Pancreas (tissue), 10 donors: ENCODE data around the gene NECAB3. TPM values are rescaled to one million over a fixed set of nuclear protein-coding genes. Genes with fewer than 3 reads are reported as not detected.

ENCODE experiments used
- ATAC-seq, 4 donors: fragments of 200-7000 bp; cut with Tn5 transposase; one replicate each; pipeline versions ENCODE4 v1.8.0 to v1.9.1; 2020; ENCODE audit warnings: mild to moderate bottlenecking in 4 of 4, moderate library complexity in 4 of 4
- DNase-seq, 6 donors: peaks; one replicate each; pipeline ENCODE4 v3.0.0-alpha.2; 2020
- FAIRE-seq: peaks from 2 replicates; lab custom pipeline; 2012; peaks lifted over from hg19 to GRCh38; lab: Jason Lieb, UNC
- H3K27ac ChIP-seq, 4 donors: fragments of 200-600 bp; sonication (generic); 1 replicate in 3 of 4; 2 replicates in 1 of 4; pipeline versions ENCODE4 v1.5.0 to v1.8.0; 2020
- H3K27me3 ChIP-seq, 4 donors: fragments of 200-600 bp; one replicate each; pipeline ENCODE4 v1.8.0; 2021
- H3K36me3 ChIP-seq, 3 donors: fragments of 200-600 bp; sonication (generic) in 1 of 3; one replicate each; pipeline versions ENCODE4 v1.5.0 to v1.8.0; 2020 to 2021
- H3K4me1 ChIP-seq, 3 donors: fragments of 200-600 bp; one replicate each; pipeline ENCODE4 v1.8.0; 2021
- H3K4me3 ChIP-seq, 4 donors: fragments of 200-600 bp; sonication (generic) in 2 of 4; one replicate each; pipeline versions ENCODE4 v1.5.0 to v1.8.0; 2020 to 2021
- H3K9me3 ChIP-seq, 4 donors: fragments of 200-600 bp; one replicate each; pipeline ENCODE4 v1.8.0; 2021
- CTCF ChIP-seq, 4 donors: fragments of 200-600 bp; sonication (generic) in 3 of 4; IDR thresholded peaks; one replicate each; pipeline versions ENCODE4 v1.5.0 to v1.8.0; 2021; ENCODE audit warnings: antibody characterized with exemption in 4 of 4
- WGBS, 2 donors: extraction: QIAGEN DNeasy Blood & Tissue Kit; methylation state at CpG; one replicate each; pipeline ENCODE4 v1.1.7; 2013; 5-methylcytosine and 5-hydroxymethylcytosine counted together
- intact Hi-C, 3 donors: fragments of 100-400 bp; cut with DNase I; formaldehyde crosslinking; loops; one replicate each; pipeline versions ENCODE4 v1.11.1 to v1.14.2; 2022
- polyA plus RNA-seq, 2 donors: library from polyadenylated mRNA; stranded (reverse); fragments of 200-250 nt; gene quantifications; one replicate each; pipeline ENCODE4 v1.2.3, GENCODE V29; 2013
- total RNA-seq, 6 donors: library from RNA; stranded (reverse); fragmentation: NEBNext Ultra II Directional in 4 of 6; extraction: Animal tissue kit (Norgen Biotek cat#: 25700) in 4 of 6; gene quantifications; one replicate each; pipeline versions ENCODE4 v1.2.1 to v1.2.4, GENCODE V29; 2021 to 2023
- donor health status: healthy with polysubstance abuse.
- donor health status: DM: no; HTN: no; CAD: no; lungs with moderate emphysema.
- donor health status: DM: no; HTN: no; CAD: no.
- donor health status: control.
- donor health status: control.
- donor health status: Bipolar disorder and iron deficiency.
- donor health status: DM: yes; HTN: yes; CAD: no.
- donor health status: DM: no; HTN: no; CAD: no.
- donor health status: DM: no; HTN: no; CAD: no.
- donor health status: DM: yes; HTN: yes; CAD: no.

NECAB3 gene
- total and polyA plus RNA-seq, 8 donors: 15.8 to 40.0 (median 19.5) TPM

GRCh38 chr20:33694639-33695012 lies 20.4 kb upstream of the NECAB3 start:
- no peak for FAIRE-seq
- no peak for TF ChIP-seq CTCF (IDR thresholded peaks at IDR 0.05)
- no peak for ATAC-seq
- no peak overlapping the region for H3K4me3 ChIP-seq
- no peaks in the 10 kb centered on the region for H3K27me3 ChIP-seq
- no peak overlapping the region for H3K27ac ChIP-seq
- H3K9me3 ChIP-seq: no peaks in the 10 kb centered on the region
- H3K4me1 ChIP-seq: no peaks in the 10 kb centered on the region
- no peaks in the 10 kb centered on the region for H3K36me3 ChIP-seq
- WGBS, 2 donors: 79 to 82% methylated on average over 6 of the region's 6 CpGs
- intact Hi-C loops: no loop called here
- no peak for DNase-seq

DNA sequence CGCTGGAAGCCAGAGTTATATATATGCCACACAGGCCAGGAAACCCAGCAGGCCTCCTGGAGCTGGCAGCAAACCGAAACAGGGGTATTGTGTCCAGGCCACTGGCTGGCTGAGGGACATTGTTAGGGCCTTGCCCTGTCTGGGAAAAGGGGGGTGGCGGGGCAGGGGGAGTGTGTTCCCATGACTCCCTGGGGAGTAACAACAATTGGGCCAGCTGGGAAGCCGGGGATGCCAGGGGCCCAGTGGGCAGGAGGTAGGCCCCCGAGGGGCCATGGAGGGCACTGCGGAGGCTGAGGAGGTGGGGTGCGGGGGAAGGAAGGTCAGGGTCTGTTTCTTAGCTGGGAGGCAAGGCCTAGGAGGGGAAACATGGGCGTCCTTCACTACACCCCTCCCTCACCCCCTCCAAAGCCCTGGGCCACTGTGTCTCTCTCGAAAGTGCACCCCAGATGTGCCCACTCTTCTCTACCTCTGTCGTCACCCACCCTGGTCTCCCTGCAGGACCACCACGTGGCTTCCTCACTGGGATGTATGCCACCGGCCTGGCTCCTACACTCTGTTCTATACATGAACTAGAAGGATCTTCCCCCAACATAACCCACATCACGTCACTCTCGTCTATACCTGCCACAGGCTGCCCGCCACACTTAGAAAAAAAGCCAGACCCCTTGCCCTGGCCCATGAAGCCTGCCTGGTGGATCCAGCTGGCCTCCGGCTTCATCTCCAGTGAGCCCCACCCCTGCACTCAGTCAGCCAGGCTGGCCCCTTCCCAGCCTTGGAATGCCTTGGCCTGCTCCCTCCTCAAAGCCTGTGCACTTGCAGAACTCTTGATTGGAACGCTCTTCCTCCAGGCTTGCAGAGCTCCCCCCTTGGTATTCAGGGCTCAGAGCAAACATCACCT lies 19.8 kb upstream of the NECAB3 start:
- 85 to 90% methylated on average over 14 to 17 of the region's 17 CpGs for WGBS, 2 donors
- Histone ChIP-seq H3K36me3 (no peaks in the 10 kb centered on the region), H3K9me3 (no peaks in the 10 kb centered on the region), H3K27ac (no peak overlapping the region), H3K4me3 (no peak overlapping the region), H3K27me3 (no peaks in the 10 kb centered on the region), H3K4me1 (no peaks in the 10 kb centered on the region)
- FAIRE-seq: no peak
- peak in 1 of 4 donors; percentile 37 for ATAC-seq
- peak in 1 of 6 donors; percentile 50 for DNase-seq
- intact Hi-C loops: no loop called here
- no peak for TF ChIP-seq CTCF (IDR thresholded peaks at IDR 0.05)

DNA sequence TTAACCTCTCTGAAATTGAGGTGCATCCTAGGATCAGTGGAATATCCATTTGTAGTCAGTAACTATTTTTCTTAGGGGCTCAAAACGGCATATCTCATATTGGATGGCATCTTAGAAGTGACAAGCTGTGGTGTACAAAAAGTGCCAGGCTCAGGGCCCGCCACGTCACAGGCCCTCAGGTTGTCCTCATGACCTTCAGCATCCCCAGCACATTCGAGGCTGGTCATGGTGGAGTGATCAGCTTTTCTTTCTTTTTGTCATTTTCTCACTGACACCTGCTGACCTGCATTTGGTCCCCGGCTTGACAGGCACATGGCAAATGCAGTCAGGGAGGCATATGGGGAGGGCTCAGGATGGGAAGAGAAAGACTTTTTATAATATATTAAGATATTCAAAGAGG lies 19.1 kb upstream of the NECAB3 start:
- no peak overlapping the region for H3K4me3 ChIP-seq
- intact Hi-C loops: no loop called here
- FAIRE-seq: no peak
- no peak for ATAC-seq
- no peaks in the 10 kb centered on the region for H3K9me3 ChIP-seq
- no peaks in the 10 kb centered on the region for H3K27me3 ChIP-seq
- H3K4me1 ChIP-seq: no peaks in the 10 kb centered on the region
- H3K36me3 ChIP-seq: no peaks in the 10 kb centered on the region
- WGBS, 2 donors: 81% methylated on average over 5 of the region's 5 CpGs
- TF ChIP-seq CTCF (IDR thresholded peaks at IDR 0.05): no peak
- no peak overlapping the region for H3K27ac ChIP-seq
- peak in 1 of 6 donors; percentile 6 for DNase-seq

DNA sequence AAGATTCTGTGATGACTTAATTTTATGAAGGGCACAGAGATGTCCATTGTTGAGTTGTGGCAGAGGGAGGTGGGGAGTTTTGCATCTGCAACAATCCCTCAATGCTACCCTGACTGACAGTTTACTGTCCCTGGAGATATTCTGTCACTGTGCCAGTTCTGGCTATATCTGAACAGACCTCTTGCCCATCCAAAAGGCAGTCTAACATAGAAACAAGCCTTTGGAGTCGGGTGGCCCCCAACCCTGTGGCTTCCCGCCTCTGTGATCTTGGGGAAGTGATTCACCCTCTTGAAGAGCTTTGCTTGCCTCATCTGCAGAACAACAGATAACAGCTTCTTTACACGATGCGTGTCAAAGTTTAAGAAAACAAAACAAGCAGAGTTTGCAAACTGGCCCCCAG lies 15.7 kb upstream of the NECAB3 start:
- FAIRE-seq: no peak
- no peak overlapping the region for H3K27ac ChIP-seq

More for the DNA sequence above, 15.7 kb upstream of the NECAB3 start:
- Histone ChIP-seq H3K9me3 (no peaks in the 10 kb centered on the region), H3K36me3 (no peaks in the 10 kb centered on the region), H3K27me3 (no peaks in the 10 kb centered on the region), H3K4me3 (no peak overlapping the region), H3K4me1 (no peaks in the 10 kb centered on the region)
- no peak for ATAC-seq
- 71 to 85% methylated on average over 4 of the region's 4 CpGs for WGBS, 2 donors
- no peak for TF ChIP-seq CTCF (IDR thresholded peaks at IDR 0.05)
- intact Hi-C loops: no loop called here
- DNase-seq: no peak
